Stimulated activated CD8-positive, alpha-beta memory T cell treated with anti-CD3 and anti-CD28 coated beads, Interleukin-12 subunit alpha, Interleukin-12 subunit beta, amount 100 ng/mL, for 24 hours (primary cell): ENCODE data around the gene IP6K1.
"Not testable (repeated sequence)": the region's sequence is repeated elsewhere in the genome, so short reads cannot be mapped to it uniquely, and the experiment has no call there.

Source experiments
- DNase-seq: peaks from one replicate; pipeline ENCODE4 v3.0.0-alpha.2; 2020; ENCODE audit errors: extremely low read depth

The IP6K1 gene

DNA sequence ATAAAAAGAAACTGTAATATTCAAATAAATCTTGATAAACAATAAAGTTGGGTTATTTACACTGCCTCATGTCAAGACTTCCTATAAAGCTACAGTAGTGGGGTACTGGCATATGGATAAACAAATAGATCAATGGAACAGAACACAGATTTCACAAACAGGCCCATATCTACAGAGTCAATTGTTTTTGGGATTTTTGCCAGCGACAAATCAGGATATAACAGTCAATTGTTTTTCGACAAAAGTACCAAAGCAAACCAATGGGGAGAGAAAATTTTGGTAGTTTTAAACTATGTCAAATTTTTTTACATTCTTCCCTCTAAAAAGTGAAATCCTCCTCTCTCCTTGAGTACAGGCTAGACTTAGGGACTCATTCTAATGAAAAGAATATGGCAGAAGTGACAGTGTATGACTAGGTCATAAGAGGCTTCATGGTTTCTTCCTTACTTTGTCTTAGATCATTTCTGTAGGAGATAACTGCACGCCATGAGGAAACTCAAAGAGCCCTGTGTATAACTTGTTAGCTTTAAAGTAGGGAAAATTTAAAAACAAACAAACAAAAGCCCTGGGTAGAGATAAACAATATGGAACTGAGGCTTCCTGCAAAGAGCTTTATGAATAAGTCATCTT, 16.9 kb downstream of the IP6K1 start:
- no peak for DNase-seq

DNA sequence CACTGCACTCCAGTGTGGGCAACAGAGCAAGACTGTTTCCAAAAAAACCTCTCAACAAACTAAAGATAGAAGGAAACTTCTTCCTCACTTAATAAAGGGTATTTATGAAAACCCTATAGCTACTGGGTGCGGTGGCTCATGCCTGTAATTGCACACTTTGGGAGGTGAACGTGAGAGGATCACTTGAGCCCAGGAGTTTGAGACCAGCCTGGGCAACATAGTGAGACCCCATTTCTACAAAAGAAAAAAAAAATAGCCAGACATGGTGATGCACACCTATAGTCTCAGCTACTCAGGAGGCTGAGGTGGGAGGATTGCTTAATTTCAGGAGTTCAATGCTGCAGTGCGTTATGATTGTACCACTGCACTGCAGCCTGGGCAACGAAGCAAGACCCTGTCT, 22.4 kb downstream of the IP6K1 start:
- no peak for DNase-seq

DNA sequence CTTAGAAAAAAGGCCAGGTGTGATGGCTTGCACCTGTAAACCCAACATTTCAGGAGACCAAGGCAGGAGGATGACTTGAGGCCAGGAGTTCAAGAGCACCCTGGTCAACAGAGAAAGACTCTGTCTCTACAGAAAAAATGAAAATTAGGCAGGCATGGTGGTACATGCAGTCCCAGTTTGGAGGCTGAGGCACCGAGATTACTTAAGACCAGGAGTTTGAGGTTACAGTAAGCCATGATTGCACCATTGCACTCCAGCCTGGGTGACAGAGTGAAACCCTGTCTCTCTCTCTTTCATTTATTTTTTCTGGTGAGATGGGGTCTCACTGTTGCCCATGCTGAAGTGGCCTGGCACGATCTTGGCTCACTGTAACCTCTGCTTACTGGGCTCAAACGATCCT, 24.7 kb downstream of the IP6K1 start:
- DNase-seq, result no peak

DNA sequence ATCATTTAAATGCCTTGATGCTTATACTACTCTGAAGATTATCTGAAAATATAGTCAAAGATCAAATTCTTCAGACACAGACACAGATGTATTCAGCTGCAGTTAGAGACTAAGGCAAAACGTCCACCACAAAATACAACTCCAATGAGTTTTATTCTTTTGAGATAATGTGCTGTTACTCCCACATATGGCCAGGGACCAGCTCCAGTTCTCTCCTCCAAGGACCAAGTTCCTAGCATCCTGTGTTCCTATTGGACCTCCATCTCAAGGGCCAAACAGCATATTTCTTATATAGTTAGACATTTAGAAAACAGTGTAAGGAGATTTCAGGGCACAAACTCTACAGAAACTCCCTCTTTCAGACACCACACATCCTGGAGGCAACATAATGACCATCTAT, 27.1 kb downstream of the IP6K1 start:
- DNase-seq, result no peak

DNA sequence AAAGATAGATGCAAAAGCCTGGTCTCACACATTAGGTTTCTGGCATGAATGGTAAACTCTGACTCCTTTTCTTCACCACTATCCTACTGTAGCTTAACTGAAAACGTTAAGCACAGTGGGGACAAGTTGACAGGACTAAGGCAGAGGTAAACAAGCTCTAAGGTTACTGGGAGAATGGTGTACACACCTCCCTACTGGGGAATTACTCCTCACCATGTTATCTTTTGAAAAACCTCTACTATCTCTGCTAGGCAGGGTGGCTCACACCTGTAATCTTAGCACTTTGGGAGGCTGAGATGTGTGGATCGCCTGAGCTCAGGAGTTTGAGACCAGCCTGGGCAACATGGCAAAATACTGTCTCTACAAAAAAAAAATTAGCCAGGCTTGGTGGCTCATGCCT, 29.1 kb downstream of the IP6K1 start:
- DNase-seq, result no peak

DNA sequence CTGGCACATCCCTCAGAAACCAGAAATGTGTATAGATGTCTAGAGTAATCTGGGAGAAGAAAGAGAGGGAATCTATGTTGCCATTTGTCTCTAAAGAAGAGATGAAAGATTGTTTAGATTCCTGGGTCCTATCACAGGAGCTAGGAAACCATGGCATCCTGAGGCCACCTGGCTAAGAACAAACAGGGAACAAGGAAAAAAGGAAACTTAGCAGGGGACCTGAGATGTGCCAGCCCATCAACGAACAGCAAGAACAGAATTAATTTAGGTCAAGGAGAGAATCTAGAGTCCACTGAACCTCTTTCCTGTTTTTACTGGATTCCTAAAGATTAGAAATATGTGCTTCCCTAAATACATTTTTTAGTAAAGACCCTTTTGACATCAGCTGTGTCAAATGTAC, 30.3 kb downstream of the IP6K1 start:
- no peak for DNase-seq

DNA sequence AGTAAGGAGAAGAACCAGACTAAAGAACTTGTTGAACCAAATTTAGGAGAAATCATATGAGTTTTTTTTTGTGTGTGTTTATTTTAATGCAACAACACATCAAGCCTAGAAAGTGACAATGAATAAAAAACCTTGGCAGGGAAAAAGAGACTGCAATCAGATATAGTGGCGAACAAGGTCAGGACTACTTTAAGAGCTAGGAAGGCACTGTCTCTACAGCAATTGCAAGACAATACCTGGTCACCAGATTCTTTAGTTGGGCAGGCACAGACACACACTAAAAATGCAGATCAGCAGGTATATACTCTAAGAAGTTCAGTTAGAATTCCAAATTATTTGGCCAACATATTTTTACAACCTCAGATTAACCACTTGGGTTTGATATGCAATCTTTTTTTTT, 31.8 kb downstream of the IP6K1 start:
- DNase-seq, result no peak

DNA sequence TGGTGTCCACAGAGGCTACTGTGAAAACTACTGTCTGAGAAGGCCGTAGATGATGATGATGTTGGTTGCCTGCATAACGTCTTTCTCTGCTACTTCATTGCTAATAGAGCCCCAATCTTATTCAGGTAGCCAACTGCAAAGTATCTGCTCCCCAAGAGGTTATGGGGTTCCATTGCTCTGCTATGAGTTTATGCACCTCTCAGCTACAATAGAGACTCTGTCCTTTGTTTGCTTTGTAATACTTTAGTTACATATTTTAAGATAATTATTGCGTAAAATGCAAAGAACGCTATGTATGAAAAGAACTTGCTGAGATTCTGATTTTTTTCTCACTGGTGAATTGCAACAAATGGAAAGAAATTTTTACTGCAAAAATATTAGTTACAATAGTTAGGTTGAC, 34.8 kb downstream of the IP6K1 start:
- DNase-seq, result no peak

DNA sequence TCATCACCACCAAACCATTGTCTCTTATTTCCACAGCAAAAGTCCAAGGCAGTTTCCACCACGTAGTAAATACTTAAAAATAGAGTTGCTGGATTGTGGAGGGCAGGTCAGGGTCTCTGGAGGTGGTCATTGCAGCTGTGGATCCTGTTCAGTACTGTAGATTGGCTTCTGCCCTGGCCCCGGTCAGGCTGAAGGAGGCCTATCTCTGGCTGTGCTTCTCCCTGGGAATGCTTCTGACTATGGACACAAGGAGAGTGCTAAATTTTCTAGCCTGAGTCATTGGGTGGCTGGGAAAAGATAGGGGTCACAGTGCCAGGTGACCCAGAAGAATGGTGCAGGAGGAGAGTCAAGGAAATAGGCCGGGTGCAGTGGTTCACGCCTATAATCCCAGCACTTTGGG, 36.3 kb downstream of the IP6K1 start:
- DNase-seq, result no peak

DNA sequence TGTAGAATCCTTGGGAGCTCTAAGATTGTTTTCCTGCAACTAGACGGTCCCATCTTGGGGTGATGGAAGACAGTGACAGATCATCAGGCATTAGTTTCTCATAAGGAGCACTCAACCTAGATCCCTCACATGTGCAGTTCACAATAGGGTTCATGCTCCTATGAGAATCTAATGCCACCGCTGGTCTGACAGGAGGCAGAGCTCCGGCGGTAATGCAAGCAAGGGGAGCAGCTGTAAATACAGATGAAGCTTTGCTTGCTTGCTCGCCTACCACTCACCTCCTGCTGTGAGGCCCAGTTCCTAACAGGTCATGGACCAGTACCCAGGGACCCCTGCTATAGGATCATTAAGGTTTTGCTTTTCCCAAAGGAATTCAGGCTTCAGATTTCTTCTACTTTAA, 37.5 kb downstream of the IP6K1 start:
- DNase-seq, result not testable (repeated sequence)

DNA sequence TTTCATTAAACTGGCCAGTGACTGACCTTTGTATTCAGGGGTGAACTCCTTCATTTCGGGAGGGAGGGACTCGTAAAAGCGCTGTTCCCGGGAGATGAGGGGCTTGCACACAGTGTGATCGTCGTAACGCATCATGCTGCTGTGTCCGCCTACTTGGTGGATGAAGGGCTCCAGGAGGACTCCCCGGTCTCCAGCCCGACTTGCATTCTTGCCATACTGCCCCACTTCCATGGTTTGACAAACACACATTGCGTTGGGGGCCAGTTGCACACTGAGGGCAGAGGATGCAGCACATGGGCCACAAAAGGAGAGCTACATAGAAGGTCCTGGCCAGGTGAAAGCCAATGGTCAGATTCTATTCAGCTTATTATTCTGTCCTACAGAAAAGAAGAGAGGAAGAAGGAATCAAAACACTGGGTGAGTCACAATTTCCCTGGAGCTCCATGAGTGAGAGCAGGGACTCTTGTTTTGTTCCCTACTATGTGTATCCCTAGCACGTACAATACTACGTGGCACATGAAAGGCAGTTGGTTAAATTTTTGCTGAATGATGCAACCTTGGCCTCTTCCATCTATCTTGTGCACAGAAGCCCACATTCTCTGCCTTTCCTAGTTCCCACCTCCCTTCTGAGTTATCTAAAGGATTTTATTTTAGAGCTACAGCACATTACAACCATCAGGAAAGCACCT, 38.4 kb downstream of the IP6K1 start:
- no peak for DNase-seq

DNA sequence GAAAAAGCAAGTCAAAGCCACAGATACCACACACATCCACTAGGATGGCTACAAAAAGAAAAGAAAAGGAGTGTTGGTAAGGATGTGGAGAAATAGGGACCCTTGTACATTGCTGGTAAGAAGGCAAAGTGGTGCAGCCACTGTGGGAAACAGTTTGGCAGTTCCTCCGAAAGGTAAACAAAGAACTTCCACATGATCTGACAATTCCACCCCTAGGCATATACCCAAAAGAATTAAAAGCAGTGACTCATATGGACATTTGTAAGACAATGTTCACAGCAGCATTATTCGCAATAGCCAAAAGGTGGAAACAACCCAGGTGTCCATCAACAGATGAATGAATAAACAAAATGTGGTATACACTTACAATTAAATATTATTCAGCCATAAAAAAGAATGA, 40.4 kb downstream of the IP6K1 start:
- no peak for DNase-seq

DNA sequence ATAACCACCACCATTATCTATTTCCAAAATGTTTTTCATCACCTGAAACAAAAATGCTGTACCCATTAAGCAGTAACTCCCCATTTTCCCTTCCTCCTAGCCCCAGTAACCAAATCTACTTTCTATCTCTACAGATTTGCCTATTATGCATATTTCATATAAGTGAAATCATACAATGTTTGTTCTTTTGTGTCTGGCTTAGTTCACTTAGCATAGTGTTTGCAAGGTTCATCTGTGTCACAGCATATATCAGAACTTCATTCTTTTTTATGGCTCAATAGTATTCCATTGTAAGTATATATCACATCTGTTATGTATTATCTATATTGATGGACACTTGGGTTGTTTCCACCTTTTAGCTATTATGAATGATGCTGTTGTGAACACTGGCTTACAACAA, 45.9 kb downstream of the IP6K1 start:
- DNase-seq, result no peak

DNA sequence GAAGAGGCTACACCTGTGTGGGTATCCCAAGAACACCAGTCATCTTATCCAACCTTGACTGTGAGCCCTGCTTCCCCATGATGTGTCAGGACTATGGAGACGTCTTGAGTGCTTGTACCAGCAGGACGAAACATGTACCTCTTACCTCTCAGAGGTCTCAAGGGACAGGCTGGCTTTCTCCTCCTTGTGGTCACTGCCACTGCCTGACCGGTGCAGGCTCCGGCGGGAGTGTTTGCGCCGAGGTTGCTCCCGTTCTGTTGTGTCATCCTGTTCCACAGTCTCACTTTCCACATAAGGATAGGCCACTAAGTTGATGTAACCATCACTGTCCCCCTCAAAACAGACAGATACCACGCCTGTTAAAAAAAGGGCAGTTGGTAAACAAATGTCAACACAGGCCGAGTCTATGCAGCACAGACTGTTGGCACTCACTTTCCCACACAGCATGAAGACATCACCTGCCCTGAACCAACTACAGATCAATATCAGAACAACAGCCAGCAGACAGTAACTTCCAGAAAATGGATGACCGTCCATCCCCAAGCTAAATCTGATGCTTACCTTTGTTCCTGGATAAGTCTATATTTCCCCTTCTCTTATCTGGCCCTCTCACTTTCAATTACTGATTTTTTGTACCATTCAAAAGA, 48.2 kb downstream of the IP6K1 start:
- no peak for DNase-seq

DNA sequence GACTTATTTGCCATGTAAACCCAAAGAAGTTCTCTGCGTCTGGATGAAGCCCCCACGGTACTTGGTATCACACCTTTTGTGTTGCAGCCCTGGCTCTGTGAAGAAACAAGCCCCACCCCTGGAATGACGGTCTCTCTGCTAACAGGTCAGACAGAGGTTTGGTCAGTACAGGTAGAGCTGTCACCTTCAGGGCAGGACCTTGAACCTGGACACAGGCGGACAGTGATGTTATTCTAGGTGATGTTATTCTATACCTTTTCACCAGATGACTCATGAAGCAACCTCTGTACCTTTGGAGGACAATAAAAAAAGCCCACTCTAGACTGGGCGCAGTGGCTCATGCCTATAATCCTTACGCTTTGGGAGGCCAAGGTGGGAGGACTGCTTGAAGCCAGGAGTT, 51.6 kb downstream of the IP6K1 start:
- DNase-seq, result no peak

DNA sequence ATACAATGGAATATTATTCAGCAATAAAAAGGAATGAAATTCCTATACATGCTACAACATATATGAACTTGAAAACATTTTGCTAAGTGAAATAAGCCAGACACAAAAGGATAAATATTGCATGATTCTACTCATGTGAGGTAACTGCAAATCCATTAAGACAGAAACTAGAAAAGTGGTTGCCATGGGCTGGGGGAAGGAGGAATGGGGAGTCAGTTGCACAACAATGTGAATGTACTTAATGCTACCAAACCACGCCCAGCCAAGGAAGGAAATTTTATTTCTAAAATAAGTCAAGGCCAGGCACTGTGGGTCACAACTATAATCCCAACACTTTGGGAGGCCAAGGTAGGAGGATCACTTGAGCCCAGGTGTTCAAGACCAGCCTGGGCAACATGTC, 52.8 kb downstream of the IP6K1 start:
- no peak for DNase-seq

DNA sequence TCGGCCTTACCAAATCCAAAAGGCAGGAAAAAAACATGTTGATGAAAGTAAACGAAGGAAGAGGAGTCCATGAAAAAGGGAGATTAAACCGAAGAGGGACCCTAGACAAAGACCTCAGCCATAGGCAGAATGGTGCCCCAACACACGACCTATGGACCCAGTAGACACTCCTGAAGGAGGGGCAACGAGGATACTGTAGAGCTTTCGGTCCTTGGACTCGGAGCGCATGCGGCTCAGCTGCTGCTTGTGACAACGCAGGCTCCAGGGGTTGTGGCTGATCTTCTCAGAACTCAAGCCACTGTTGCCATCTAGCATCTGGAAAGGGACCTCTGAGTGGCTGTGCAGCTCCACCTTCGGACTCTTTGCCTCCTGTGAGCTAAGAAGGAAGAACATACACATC, 53.7 kb downstream of the IP6K1 start:
- DNase-seq, result no peak

DNA sequence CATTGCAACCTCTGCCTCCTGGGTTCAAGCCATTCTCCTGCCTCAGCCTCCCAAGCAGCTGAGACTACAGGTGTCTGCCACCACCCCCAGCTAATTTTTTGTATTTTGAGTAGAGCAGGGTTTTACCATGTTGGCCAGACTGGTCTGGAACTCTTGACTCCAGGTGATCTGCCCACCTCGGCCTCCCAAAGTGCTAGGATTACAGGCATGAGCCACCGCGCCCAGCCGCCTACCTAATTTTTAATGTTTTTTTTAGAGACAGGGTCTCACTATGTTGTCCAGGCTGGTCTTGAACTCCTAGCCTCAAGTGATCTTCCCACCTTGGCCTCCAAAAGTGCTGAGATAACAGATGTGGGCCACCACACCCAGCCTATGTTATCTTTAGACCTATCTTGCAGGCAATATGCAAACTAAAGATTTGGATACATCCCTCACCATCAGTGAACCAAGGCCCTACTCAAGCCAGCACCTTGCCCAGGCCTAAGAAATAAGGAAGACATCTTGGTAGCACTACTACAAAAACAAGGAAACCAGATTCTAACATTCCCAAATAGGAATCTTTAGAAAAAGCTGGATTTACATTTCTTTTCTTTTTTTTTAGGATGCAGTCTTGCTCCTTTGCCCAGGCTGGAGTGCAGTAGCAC, 56.3 kb downstream of the IP6K1 start:
- no peak for DNase-seq

DNA sequence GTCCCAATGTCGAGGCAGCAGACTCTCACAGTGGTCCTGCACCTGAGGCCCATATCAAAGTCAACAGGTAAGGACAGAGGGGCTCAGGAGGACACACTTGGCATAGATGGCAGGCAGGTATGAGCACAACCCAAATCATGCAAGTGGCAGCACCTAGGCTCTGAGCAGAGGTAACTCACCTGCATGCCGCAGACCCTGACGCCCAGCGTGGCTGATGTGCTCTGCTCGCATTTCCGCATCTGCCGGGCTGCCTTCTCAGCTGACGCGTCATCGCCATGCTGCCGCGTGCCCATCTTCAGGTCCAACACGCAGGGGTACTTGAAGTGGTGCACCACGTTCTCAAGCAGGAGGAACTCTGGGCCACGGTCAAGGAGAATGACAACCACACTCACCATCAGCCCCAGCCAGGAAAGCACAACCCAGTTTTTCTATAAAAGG, 58.4 kb downstream of the IP6K1 start:
- no peak for DNase-seq

DNA sequence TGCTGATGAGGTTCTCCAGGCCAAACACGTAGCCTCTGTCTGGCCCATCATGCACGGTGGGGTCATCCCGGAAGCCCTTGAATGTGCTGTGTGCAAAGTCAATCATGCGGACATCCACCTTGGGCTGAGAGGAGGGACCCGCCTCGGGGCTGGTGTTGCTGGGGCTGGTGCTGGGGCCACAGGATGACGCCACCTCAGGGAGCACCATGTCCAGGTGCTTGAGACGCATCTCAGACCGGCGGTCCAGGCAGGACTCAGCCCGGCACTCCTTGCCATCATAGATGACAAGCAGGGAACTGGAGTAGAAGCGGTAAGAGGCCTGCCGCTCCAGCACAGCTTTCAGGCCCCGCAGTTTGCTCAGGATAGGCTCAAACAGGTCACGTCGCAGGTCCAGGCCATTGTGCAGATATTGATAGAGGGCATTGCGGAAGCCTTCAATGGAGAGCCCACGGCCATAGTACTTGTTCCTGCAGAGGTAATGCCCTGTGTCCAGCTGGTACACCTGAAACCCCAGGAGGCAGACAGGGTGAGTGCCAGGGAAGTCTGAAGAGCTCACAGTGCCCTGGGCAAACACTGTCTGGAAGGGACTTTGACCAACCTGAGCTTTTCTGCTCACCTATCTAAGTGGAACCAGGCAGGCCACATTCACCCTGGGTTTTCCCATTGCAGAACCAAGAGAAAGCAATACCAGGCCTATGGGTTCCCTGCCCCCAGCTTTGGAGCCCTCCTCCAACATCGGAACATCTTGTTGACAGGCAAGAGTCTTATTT, 59.0 kb downstream of the IP6K1 start:
- no peak for DNase-seq

DNA sequence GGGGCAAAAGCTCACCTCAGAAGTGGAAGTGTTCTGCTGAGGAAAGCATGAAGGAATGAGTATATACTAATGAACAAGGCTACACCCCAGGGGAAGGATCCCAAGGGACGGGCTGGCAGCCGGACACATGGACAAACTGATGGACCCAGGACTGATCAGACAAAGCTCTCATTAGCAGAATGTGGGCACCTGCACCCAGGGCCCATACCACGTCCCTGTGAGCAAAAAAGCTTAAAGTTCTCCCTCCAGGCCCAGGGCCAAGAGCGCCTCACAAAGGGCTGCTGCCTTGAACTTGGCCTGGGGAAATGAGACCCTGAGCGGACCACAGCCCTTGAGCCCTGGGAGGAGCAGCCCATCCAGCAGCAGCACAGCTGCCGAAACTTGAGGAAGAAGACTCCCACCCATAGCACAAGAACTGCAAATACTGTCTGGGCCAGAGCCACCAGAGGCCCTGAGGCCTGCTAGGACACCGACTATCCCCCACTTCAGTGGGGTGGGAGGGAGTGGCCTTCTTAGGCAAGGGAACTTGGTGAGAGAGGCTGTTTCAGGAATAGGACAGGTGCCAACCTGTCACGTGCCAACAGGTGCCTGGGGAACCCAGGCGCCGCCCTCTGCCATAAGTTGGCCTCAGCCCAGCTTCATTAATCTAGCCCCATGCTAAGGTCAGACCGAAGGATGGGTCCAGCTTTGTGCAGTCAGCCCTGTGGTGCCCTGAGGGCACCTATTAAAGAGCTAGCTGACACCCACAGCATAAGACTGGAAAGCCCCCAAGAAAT, 60.2 kb downstream of the IP6K1 start:
- DNase-seq, result no peak
